A673 (cell line): ENCODE data around the gene COPS9. TPM values are rescaled to one million over a fixed set of nuclear protein-coding genes. Genes with fewer than 3 reads are reported as not detected.

Source experiments
- BruUV-seq: library from RNA; stranded (reverse); fragments of 400-500 nt; replicated peaks from 2 replicates; lab custom pipeline; 2021; lab: Mats Ljungman, UMichigan
- CTCF ChIA-PET: fragments of 300-600 bp; sonication (Branson Sonifier 250); formaldehyde crosslinking; loops from one replicate; lab custom pipeline; 2022; ENCODE audit warnings: antibody characterized with exemption; lab: Charles Lee
- POLR2A ChIA-PET: fragments of 300-600 bp; sonication (Branson Sonifier 250); formaldehyde crosslinking; loops from one replicate; lab custom pipeline; 2022; ENCODE audit warnings: antibody characterized with exemption; ENCODE audit not compliant: low non-redundant PET; lab: Charles Lee
- DNase-seq: peaks from one replicate; pipeline ENCODE4 v3.0.0-alpha.2; 2015; ENCODE audit warnings: low spot score
- H3K27ac ChIP-seq: fragments of 200-600 bp; sonication (generic); 2 replicates; pipeline ENCODE4 v1.5.1; 2016; ENCODE audit warnings: mixed run types, low read depth, mild to moderate bottlenecking, mixed read lengths, antibody characterized with exemption, low read length; ENCODE audit not compliant: poor library complexity, severe bottlenecking
- H3K27me3 ChIP-seq: fragments of 200-600 bp; sonication (generic); replicated peaks from 2 replicates; pipeline ENCODE4 v1.6.1; 2017; ENCODE audit warnings: mixed run types, low read depth, mild to moderate bottlenecking, mixed read lengths, antibody characterized with exemption, low read length; ENCODE audit not compliant: insufficient read depth, poor library complexity
- H3K36me3 ChIP-seq: fragments of 200-600 bp; sonication (generic); 2 replicates; pipeline ENCODE4 v1.6.1; 2016; ENCODE audit warnings: mixed run types, mild to moderate bottlenecking, mixed read lengths, antibody characterized with exemption, low read length; ENCODE audit not compliant: insufficient read depth, poor library complexity, severe bottlenecking
- H3K4me1 ChIP-seq: fragments of 200-600 bp; sonication (generic); 2 replicates; pipeline ENCODE4 v1.6.1; 2017; ENCODE audit warnings: mixed run types, mild to moderate bottlenecking, mixed read lengths, antibody characterized with exemption, low read length; ENCODE audit not compliant: insufficient read depth, poor library complexity, severe bottlenecking
- H3K4me3 ChIP-seq: fragments of 200-600 bp; sonication (generic); 2 replicates; pipeline ENCODE4 v1.5.1; 2016; ENCODE audit warnings: low read depth, mixed run types, mild to moderate bottlenecking, mixed read lengths, low read length; ENCODE audit not compliant: poor library complexity, severe bottlenecking
- H3K9me3 ChIP-seq: fragments of 200-600 bp; sonication (generic); 2 replicates; pipeline ENCODE4 v1.6.1; 2016; ENCODE audit warnings: mixed run types, low read depth, mild to moderate bottlenecking, mixed read lengths, antibody characterized with exemption, low read length; ENCODE audit not compliant: poor library complexity, severe bottlenecking
- CTCF ChIP-seq: fragments of 300-800, 200-600 bp; sonication (generic); conservative IDR thresholded peaks from 2 replicates; pipeline ENCODE4 v1.5.1; 2017; ENCODE audit warnings: low read depth, mild to moderate bottlenecking, antibody characterized with exemption, low read length, moderate library complexity, mixed read lengths
- EZH2 ChIP-seq: fragments of 200-600 bp; sonication (generic); IDR thresholded peaks from 2 replicates; pipeline ENCODE4 v1.6.1; 2017; ENCODE audit warnings: borderline replicate concordance, low read depth, mild to moderate bottlenecking, mixed read lengths, antibody characterized with exemption, low read length; ENCODE audit not compliant: poor library complexity, severe bottlenecking
- intact Hi-C: fragments of 100-400 bp; cut with micrococcal nuclease; formaldehyde crosslinking; loops from one replicate; pipeline ENCODE4 v1.10.0; 2022; ENCODE audit not compliant: unreplicated experiment
- total RNA-seq: library from RNA; stranded (reverse); gene quantifications from 2 replicates; pipeline ENCODE4 v1.2.3, GENCODE V29; 2021

Gene COPS9
- total RNA-seq, 1 experiment from 2014 or later, result 136 TPM

- peaks cover 37% of the 10 kb centered on the region for H3K27me3 ChIP-seq
- H3K9me3 ChIP-seq, result no peaks in the 10 kb centered on the region
- DNase-seq, result no peak
- H3K4me1 ChIP-seq, result no peaks in the 10 kb centered on the region
- intact Hi-C loops, result no loop called here
- POLR2A ChIA-PET, result no interaction called here
- H3K36me3 ChIP-seq, result no peaks in the 10 kb centered on the region
- H3K27ac ChIP-seq, result no peak overlapping the region
- H3K4me3 ChIP-seq, result no peak overlapping the region
- TF ChIP-seq EZH2 (no peak), CTCF (no peak)
- no TSS peak for BruUV-seq
- CTCF ChIA-PET, result interaction anchor here (0.6 kb wide), 1 partner anchor 291 kb away, joined by 3 read pairs; no protein-coding TSS in a partner anchor
These were observed 34.2 kb upstream of the COPS9 start for GRCh38 chr2:240170354-240170735.

- H3K4me1 ChIP-seq, result no peaks in the 10 kb centered on the region
- CTCF ChIA-PET, result interaction anchor here (0.6 kb wide), 1 partner anchor 291 kb away, joined by 3 read pairs; no protein-coding TSS in a partner anchor
- H3K27ac ChIP-seq, result no peak overlapping the region
- no peak for DNase-seq
- BruUV-seq, result no TSS peak
- no peak for TF ChIP-seq EZH2
- no peak for TF ChIP-seq CTCF
- H3K27me3 ChIP-seq, result peaks cover 30% of the 10 kb centered on the region
- no peaks in the 10 kb centered on the region for H3K36me3 ChIP-seq
- H3K4me3 ChIP-seq, result no peak overlapping the region
- no peaks in the 10 kb centered on the region for H3K9me3 ChIP-seq
- POLR2A ChIA-PET, result no interaction called here
- intact Hi-C loops, result no loop called here
These were observed 33.6 kb upstream of the COPS9 start for GRCh38 chr2:240169486-240170353.

- Histone ChIP-seq H3K27ac (no peak overlapping the region), H3K4me3 (no peak overlapping the region), H3K36me3 (no peaks in the 10 kb centered on the region), H3K9me3 (no peaks in the 10 kb centered on the region), H3K4me1 (no peaks in the 10 kb centered on the region), H3K27me3 (peaks cover 24% of the 10 kb centered on the region)
- TF ChIP-seq EZH2, result no peak
- no peak for TF ChIP-seq CTCF
- no TSS peak for BruUV-seq
- ChIA-PET POLR2A (no interaction called here), CTCF (no interaction called here)
- intact Hi-C loops, result no loop called here
- no peak for DNase-seq
These were observed 32.6 kb upstream of the COPS9 start for GRCh38 chr2:240168546-240169361.
